ENCODE data around the gene GYS1.

DNA sequence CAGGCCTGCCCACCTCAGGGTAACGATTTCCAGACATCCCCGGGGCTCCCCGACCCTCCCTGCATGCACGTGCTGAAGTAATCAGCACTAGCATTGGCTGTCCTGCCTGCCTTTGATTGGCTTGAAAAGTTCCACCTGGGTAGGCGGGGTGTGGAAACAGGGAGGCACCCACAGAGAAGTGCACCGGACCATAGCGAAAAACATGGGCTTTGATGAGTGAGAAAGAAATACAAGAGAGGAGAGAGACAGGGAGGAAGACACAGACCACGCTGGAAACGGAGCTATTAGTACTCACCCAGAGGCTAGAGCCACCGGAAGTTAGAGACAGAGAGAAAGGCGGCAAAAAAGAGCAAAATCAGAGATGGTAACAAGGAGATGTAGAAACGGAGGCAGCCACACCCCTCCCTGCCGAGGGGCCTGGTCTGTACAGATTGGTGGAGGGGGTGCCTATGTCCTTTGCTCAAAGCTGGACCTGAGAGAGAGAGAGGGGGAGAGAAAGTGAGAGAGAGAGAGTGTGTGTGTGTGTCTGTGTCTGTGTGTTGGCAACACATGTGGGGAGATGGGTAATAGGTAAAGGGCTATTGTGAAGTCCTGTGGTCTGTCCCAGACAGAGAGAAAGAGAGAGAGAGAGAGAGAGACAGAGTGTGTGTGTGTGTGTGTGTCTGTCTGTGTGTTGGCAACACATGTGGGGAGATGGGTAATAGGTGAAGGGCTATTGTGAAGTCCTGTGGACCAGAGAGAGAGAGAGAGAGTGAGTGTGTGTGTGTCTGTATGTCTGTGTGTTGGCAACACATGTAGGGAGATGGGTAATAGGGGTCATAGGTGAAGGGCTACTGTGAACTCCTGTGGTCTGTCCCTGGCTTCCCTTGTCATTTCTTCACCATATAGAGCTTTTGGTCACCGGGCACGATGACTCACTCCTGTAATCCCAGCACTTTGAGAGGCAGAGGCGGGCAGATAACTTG, 28.1 kb upstream of the GYS1 start:
- no peak for TF ChIP-seq YY1 (IDR thresholded peaks at IDR 0.05)
- TF ChIP-seq, protein P1, sequence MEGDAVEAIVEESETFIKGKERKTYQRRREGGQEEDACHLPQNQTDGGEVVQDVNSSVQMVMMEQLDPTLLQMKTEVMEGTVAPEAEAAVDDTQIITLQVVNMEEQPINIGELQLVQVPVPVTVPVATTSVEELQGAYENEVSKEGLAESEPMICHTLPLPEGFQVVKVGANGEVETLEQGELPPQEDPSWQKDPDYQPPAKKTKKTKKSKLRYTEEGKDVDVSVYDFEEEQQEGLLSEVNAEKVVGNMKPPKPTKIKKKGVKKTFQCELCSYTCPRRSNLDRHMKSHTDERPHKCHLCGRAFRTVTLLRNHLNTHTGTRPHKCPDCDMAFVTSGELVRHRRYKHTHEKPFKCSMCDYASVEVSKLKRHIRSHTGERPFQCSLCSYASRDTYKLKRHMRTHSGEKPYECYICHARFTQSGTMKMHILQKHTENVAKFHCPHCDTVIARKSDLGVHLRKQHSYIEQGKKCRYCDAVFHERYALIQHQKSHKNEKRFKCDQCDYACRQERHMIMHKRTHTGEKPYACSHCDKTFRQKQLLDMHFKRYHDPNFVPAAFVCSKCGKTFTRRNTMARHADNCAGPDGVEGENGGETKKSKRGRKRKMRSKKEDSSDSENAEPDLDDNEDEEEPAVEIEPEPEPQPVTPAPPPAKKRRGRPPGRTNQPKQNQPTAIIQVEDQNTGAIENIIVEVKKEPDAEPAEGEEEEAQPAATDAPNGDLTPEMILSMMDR (IDR thresholded peaks at IDR 0.05; ENCODE audit: low read depth, low read length, missing input control) = no peak
- no peak for TF ChIP-seq FOXA2 (IDR thresholded peaks at IDR 0.05)
- TF ChIP-seq, protein P2, sequence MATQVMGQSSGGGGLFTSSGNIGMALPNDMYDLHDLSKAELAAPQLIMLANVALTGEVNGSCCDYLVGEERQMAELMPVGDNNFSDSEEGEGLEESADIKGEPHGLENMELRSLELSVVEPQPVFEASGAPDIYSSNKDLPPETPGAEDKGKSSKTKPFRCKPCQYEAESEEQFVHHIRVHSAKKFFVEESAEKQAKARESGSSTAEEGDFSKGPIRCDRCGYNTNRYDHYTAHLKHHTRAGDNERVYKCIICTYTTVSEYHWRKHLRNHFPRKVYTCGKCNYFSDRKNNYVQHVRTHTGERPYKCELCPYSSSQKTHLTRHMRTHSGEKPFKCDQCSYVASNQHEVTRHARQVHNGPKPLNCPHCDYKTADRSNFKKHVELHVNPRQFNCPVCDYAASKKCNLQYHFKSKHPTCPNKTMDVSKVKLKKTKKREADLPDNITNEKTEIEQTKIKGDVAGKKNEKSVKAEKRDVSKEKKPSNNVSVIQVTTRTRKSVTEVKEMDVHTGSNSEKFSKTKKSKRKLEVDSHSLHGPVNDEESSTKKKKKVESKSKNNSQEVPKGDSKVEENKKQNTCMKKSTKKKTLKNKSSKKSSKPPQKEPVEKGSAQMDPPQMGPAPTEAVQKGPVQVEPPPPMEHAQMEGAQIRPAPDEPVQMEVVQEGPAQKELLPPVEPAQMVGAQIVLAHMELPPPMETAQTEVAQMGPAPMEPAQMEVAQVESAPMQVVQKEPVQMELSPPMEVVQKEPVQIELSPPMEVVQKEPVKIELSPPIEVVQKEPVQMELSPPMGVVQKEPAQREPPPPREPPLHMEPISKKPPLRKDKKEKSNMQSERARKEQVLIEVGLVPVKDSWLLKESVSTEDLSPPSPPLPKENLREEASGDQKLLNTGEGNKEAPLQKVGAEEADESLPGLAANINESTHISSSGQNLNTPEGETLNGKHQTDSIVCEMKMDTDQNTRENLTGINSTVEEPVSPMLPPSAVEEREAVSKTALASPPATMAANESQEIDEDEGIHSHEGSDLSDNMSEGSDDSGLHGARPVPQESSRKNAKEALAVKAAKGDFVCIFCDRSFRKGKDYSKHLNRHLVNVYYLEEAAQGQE (IDR thresholded peaks at IDR 0.05) = no peak
- TF ChIP-seq EGR1 (IDR thresholded peaks at IDR 0.05; ENCODE audit: low read depth in 2 of 2) = no peak

Measured in liver (tissue), 3 donors.